Effector CD4-positive, alpha-beta T cell (primary cell): Measurements from ENCODE around the gene IMMP2L.

Experiments
- DNase-seq: peaks from one replicate; pipeline ENCODE4 v3.0.0-alpha.2; 2020

The IMMP2L gene

GRCh38 chr7:110842796-110843195 is 719.5 kb downstream of the IMMP2L start:
- DNase-seq = no peak

- DNase-seq = no peak
Observed at GRCh38 chr7:110841840-110842545, 720.3 kb downstream of the IMMP2L start.

GRCh38 chr7:110839866-110840265 is 722.4 kb downstream of the IMMP2L start:
- no peak for DNase-seq

GRCh38 chr7:110835849-110836248 is 726.4 kb downstream of the IMMP2L start:
- DNase-seq = no peak

GRCh38 chr7:110835218-110835617 is 727.1 kb downstream of the IMMP2L start:
- no peak for DNase-seq

GRCh38 chr7:110831419-110831818 is 730.9 kb downstream of the IMMP2L start:
- no peak for DNase-seq

GRCh38 chr7:110830778-110831177 is 731.5 kb downstream of the IMMP2L start:
- DNase-seq = no peak

- DNase-seq = no peak
Observed at GRCh38 chr7:110827936-110828335, 734.4 kb downstream of the IMMP2L start.

- no peak for DNase-seq
Observed at GRCh38 chr7:110827287-110827855, 734.9 kb downstream of the IMMP2L start.

- no peak for DNase-seq
Observed at GRCh38 chr7:110813986-110814385, 748.3 kb downstream of the IMMP2L start.

- DNase-seq = no peak
Observed at GRCh38 chr7:110809832-110810231, 752.5 kb downstream of the IMMP2L start.

- DNase-seq = no peak
Observed at GRCh38 chr7:110808361-110808760, 753.9 kb downstream of the IMMP2L start.

GRCh38 chr7:110804501-110804900 is 757.8 kb downstream of the IMMP2L start:
- no peak for DNase-seq

GRCh38 chr7:110803602-110804143 is 758.6 kb downstream of the IMMP2L start:
- no peak for DNase-seq

GRCh38 chr7:110801502-110801901 is 760.8 kb downstream of the IMMP2L start:
- DNase-seq = no peak

- DNase-seq = no peak
Observed at GRCh38 chr7:110800984-110801383, 761.3 kb downstream of the IMMP2L start.

GRCh38 chr7:110797656-110798055 is 764.6 kb downstream of the IMMP2L start:
- DNase-seq = no peak

GRCh38 chr7:110790992-110791391 is 771.3 kb downstream of the IMMP2L start:
- no peak for DNase-seq

GRCh38 chr7:110786328-110786965 is 775.8 kb downstream of the IMMP2L start:
- DNase-seq = no peak

- DNase-seq = no peak
Observed at GRCh38 chr7:110784749-110785148, 777.5 kb downstream of the IMMP2L start.

GRCh38 chr7:110780712-110781111 is 781.6 kb downstream of the IMMP2L start:
- DNase-seq = no peak

GRCh38 chr7:110779339-110779738 is 783.0 kb downstream of the IMMP2L start:
- DNase-seq = no peak

- DNase-seq = no peak
Observed at GRCh38 chr7:110775046-110775445, 787.2 kb downstream of the IMMP2L start.

- DNase-seq = no peak
Observed at GRCh38 chr7:110774071-110774470, 788.2 kb downstream of the IMMP2L start.
